HG03378 (cell line): Measurements from ENCODE around the gene NHSL2.
"Not testable (repeated sequence)": the region's sequence is repeated elsewhere in the genome, so short reads cannot be mapped to it uniquely, and the experiment has no call there.

Experiments used
- ATAC-seq: cut with Tn5 transposase; IDR thresholded peaks from one replicate; pipeline ENCODE4 v1.9.1; 2021; ENCODE audit warnings: mild to moderate bottlenecking, moderate library complexity; ENCODE audit not compliant: unreplicated experiment

NHSL2 gene

GRCh38 chrX:71910643-71910985, at the start of gene NHSL2:
Gene NHSL2 (plus strand): TSS chrX:71910845.
- no peak for ATAC-seq

- no peak for ATAC-seq
Observed at GRCh38 chrX:71867680-71868079, 43.0 kb upstream of the NHSL2 start.

GRCh38 chrX:71869566-71869965, 41.1 kb upstream of the NHSL2 start:
- not testable (repeated sequence) for ATAC-seq

- no peak for ATAC-seq
Observed at GRCh38 chrX:71870208-71871098, 40.2 kb upstream of the NHSL2 start.

GRCh38 chrX:71871367-71871766, 39.3 kb upstream of the NHSL2 start:
- no peak for ATAC-seq

- ATAC-seq = no peak
Observed at GRCh38 chrX:71872542-71873458, 37.8 kb upstream of the NHSL2 start.

GRCh38 chrX:71873459-71873833, 37.2 kb upstream of the NHSL2 start:
- no peak for ATAC-seq

GRCh38 chrX:71876841-71877240, 33.8 kb upstream of the NHSL2 start:
- not testable (repeated sequence) for ATAC-seq

GRCh38 chrX:71885099-71885498, 25.5 kb upstream of the NHSL2 start:
- no peak for ATAC-seq

GRCh38 chrX:71895607-71896006, 15.0 kb upstream of the NHSL2 start:
- ATAC-seq = no peak

- ATAC-seq = no peak
Observed at GRCh38 chrX:71906144-71906543, 4.5 kb upstream of the NHSL2 start.

- ATAC-seq = no peak
Observed at GRCh38 chrX:71908387-71908786, 2.3 kb upstream of the NHSL2 start.

GRCh38 chrX:71909956-71910355, 689 bp upstream of the NHSL2 start:
- no peak for ATAC-seq

GRCh38 chrX:71910986-71911730, 513 bp downstream of the NHSL2 start:
- no peak for ATAC-seq

- ATAC-seq = no peak
Observed at GRCh38 chrX:71911731-71912050, 1.0 kb downstream of the NHSL2 start.

- no peak for ATAC-seq
Observed at GRCh38 chrX:71912156-71912555, 1.5 kb downstream of the NHSL2 start.

GRCh38 chrX:71913156-71913950, 2.7 kb downstream of the NHSL2 start:
- ATAC-seq = no peak

- no peak for ATAC-seq
Observed at GRCh38 chrX:71917621-71918343, 7.1 kb downstream of the NHSL2 start.

- no peak for ATAC-seq
Observed at GRCh38 chrX:71919431-71919830, 8.8 kb downstream of the NHSL2 start.

GRCh38 chrX:71919886-71920285, 9.2 kb downstream of the NHSL2 start:
- ATAC-seq = no peak
